C4-2B (cell line): ENCODE measurements around the gene WDR90.

ENCODE experiments used
- H3K27ac ChIP-seq: fragments of 450-650 bp; 2 replicates; pipeline ENCODE4 v1.5.1; 2017
- ZFX ChIP-seq: fragments of 450-650 bp; IDR thresholded peaks from 2 replicates; pipeline ENCODE4 v1.6.1; 2017
- TF ChIP-seq, protein P1 (sequence below): fragments of 450-650 bp; conservative IDR thresholded peaks from 2 replicates; pipeline ENCODE4 v1.5.1; 2017; ENCODE audit warnings: mild to moderate bottlenecking

WDR90 gene

GRCh38 chr16:628321-629061, 20.7 kb upstream of the WDR90 start:
- no peak overlapping the region for H3K27ac ChIP-seq
- TF ChIP-seq, protein P1, sequence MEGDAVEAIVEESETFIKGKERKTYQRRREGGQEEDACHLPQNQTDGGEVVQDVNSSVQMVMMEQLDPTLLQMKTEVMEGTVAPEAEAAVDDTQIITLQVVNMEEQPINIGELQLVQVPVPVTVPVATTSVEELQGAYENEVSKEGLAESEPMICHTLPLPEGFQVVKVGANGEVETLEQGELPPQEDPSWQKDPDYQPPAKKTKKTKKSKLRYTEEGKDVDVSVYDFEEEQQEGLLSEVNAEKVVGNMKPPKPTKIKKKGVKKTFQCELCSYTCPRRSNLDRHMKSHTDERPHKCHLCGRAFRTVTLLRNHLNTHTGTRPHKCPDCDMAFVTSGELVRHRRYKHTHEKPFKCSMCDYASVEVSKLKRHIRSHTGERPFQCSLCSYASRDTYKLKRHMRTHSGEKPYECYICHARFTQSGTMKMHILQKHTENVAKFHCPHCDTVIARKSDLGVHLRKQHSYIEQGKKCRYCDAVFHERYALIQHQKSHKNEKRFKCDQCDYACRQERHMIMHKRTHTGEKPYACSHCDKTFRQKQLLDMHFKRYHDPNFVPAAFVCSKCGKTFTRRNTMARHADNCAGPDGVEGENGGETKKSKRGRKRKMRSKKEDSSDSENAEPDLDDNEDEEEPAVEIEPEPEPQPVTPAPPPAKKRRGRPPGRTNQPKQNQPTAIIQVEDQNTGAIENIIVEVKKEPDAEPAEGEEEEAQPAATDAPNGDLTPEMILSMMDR, result no peak
- TF ChIP-seq ZFX, result no peak

GRCh38 chr16:629185-629832, 19.9 kb upstream of the WDR90 start:
- TF ChIP-seq ZFX, result no peak
- TF ChIP-seq, protein P1, result no peak

GRCh38 chr16:629833-630248, 19.3 kb upstream of the WDR90 start:
- no peak overlapping the region for H3K27ac ChIP-seq
- TF ChIP-seq ZFX, result no peak
- TF ChIP-seq, protein P1, result no peak

More at GRCh38 chr16:629185-629832, 19.9 kb upstream of the WDR90 start:
- no peak overlapping the region for H3K27ac ChIP-seq

GRCh38 chr16:630249-630814, 18.8 kb upstream of the WDR90 start:
- no peak overlapping the region for H3K27ac ChIP-seq
- TF ChIP-seq, protein P1, result no peak
- TF ChIP-seq ZFX, result no peak

DNA sequence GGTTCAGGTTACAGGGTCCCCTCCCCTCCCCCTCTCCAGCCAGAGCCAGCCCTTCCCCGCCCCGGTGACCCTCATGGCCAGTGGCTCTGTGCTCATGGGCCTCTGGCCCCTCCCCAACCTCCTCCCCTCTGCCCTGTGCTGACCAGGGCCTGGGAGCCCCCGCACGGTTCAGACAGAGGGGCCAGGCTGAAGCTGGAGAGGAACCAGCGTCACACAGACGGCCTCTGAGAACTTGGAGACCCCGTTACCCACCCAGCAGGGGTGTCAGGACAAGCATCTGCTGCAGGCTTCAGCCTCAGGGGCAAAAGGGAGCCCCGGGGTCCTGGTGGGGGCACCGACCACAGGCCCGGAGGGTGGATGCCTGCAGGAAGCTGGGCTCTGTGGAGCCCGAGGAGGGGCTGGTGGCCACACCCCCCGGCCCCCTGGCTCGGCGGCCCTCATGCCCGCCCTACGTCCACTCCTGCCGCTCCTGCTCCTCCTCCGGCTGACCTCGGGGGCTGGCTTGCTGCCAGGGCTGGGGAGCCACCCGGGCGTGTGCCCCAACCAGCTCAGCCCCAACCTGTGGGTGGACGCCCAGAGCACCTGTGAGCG, 18.3 kb upstream of the WDR90 start, which contains the start of gene WFIKKN1:
WFIKKN1 (plus strand) TSS at position 171 of the 591 bp plus-strand sequence; CDS start at position 440, 269 bp downstream.
- H3K27ac ChIP-seq, result no peak within 1 kb of the TSS
- TF ChIP-seq, protein P1, result no peak
- no peak for TF ChIP-seq ZFX

- TF ChIP-seq, protein P1, result no peak
- TF ChIP-seq ZFX, result no peak
- H3K27ac ChIP-seq, result no peak overlapping the region
Observed at GRCh38 chr16:631808-632358, 17.3 kb upstream of the WDR90 start.
